HG02678 (cell line): Measurements from ENCODE around the gene ICAM3.
"Not testable (repeated sequence)": the region's sequence is repeated elsewhere in the genome, so short reads cannot be mapped to it uniquely, and the experiment has no call there.

Experiments used
- ATAC-seq: cut with Tn5 transposase; IDR thresholded peaks from one replicate; pipeline ENCODE4 v1.9.1; 2021; ENCODE audit warnings: mild to moderate bottlenecking, moderate library complexity; ENCODE audit not compliant: unreplicated experiment

ICAM3 gene

DNA sequence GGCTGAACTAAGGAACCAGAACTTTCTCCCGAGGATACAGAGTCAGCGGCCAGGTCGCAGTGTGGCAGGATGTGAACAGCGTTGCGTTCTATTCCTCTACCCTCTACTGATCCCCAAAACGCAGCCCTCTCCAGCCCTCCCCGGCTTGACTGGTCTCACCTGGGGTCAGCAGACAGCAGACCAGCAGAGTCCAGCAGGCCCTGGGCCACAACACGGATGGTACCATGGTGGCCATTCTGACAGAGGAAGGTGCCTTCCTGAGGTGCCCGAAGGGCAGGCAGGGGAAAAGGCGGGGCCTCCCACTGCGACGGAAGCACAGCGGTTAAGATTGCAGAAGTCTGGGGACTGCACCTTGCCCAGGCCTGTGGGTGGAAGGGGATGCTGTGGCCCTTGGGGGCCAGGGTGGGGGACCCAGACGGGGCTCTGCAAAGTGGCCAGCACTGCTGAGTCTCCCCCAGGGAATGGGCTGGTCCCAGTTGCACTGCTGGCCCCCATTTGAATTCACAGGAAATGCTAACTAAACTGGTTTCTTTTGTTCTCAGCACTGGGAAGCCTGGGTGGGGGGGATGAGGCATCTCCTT is at the start of gene ICAM3:
Gene ICAM3 (minus strand): TSS at position 245 of the 581 bp plus-strand sequence. CDS start 10 bp downstream, at position 235.
- peak; percentile 85 for ATAC-seq

DNA sequence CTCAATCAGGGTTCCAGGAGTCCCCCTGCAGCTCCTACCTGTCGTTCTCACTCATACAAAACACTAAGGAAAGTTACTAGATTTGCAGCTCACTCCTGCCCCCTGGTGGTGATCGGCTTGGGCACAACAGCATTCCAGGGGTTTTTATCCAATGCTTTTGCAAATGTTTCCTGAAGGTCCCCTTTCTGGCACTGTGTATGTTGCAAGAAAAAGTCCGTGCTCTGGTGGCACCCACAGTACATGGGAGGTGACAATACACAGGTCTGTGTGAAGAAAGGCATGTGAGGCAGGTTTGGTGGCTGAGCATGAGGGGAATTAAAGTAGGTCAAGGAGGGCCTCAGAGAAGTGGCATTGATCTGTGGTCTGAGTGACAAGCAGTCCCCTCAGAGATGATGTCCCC is 49.5 kb upstream of the ICAM3 start:
- no peak for ATAC-seq

DNA sequence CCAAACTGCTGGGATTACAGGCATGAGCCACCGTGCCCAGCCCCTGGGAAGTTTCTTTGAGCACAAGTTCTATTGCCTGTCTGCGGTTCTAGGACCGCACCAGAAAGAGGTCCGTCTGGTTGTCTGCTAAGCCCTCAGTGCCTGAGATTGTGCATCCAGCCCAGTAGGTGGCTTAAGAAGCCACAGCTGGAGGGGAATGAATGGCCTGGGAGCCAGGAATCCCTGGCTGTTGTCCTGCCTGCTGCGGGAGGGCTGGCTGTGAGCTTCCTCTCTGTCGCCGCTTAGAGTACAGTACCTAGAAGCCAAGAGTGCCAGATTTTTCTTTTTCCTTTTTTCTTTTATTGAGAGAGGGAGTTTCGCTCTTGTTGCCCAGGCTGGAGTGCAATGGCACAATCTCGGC is 45.2 kb upstream of the ICAM3 start:
- ATAC-seq, result no peak

- not testable (repeated sequence) for ATAC-seq
These were observed 43.7 kb upstream of the ICAM3 start for GRCh38 chr19:10383223-10383499.

- peak; percentile 94 for ATAC-seq
These were observed 41.1 kb upstream of the ICAM3 start, which contains the start of gene TYK2 for GRCh38 chr19:10380313-10381102. TYK2 (minus strand) TSS chr19:10380572; CDS start chr19:10378406, 2,166 bp downstream.

DNA sequence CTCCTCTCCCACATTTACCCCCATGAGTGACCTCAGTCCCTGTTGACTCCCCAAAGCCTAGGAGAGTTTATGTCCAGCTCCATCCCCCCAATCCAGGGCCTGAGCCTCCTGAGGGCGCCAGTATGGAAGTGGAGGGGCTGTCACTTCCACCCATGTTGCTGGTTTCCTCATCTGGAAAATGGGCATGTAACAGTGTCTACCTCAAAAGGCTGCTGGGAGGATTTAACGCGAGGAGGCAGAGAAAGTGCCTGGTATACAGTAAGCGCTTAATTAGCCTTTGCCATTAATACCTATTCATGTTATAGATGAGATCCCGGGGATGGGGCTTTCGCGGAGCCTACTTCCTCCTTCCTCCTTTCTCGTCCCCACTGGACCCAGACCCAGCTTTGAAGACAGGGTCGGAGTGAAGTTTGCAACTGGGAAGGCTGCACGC is 40.5 kb upstream of the ICAM3 start:
- no peak for ATAC-seq

- no peak for ATAC-seq
These were observed 38.7 kb upstream of the ICAM3 start for GRCh38 chr19:10378124-10378523.

- not testable (repeated sequence) for ATAC-seq
These were observed 37.8 kb upstream of the ICAM3 start for GRCh38 chr19:10377140-10377640.

DNA sequence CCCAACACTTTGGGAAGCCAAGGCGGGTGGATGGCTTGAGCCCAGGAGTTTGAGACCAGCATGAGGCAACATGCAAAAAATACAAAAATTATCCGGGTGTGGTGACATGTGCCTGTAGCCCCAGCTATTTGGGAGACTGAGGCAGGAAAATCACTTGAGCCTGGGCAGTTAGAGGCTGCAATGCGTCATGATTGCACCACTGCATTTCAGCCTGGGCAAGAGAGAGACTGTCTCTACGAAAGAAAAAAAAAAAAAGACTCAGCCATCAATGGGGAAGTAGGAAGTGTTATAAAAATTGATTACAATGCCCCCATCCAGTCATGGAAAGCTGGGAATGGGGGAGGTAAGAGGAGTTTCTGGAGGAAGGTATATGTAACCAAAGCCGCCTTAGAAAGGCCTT is 35.5 kb upstream of the ICAM3 start:
- no peak for ATAC-seq

GRCh38 chr19:10372690-10373089 is 33.3 kb upstream of the ICAM3 start:
- no peak for ATAC-seq

DNA sequence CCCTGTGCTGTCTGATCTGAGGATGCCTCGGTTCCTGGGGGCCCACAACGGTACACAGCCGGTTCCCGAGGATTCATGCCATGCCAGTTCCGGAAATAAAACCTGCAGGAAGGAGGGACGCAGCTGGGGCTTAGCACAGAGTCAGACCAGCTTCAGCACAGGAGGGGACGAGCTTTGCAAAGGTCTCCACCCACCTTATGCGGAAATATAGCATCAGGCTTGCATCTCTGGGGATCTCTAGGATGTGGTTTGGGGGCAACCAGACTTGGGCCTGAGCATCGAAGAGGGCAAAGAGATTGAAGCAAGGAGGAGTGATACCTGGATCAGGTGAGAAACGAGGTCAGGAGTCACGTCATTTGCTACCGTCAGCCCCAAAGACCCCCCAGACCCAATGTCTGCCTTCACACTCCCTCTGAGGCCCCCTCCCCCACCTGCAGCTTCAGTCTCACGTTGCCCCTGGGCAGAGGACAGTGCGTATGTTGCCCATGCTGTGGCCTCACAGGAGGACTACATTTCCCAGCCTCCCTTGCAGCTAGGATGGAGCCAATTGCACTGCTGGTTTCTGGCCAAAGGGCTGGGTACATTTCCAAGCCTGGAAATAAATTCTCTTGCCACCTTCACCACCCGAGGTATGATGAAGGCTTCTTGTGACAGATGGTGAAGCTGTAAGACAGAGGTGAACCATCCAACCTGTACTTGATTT is 28.8 kb upstream of the ICAM3 start:
- ATAC-seq, result no peak

DNA sequence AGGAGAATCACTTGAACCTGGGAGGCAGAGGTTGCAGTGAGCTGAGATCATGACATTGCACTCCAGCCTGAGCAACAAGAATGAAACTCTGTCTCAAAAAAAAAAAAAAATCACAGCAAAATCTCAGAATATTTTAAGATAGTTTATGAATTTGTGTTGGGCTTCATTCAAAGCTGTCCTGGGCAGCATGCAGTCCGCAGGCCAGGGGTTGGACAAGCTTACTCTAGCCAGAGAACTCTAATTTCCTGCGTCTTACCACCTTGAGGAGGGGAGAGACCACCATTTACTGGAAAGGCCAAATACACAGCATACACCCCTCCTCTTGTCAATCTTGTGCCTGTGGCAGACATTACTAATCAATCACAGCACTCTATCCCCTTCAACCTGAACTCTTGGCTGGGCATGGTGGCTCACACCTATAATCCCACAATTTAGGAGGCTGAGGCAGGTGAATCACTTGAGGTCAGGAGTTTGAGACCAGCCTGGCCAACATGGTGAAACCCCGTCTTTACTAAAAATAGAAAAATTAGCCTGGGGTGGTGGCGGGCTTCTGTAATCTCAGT is 27.6 kb upstream of the ICAM3 start:
- not testable (repeated sequence) for ATAC-seq

GRCh38 chr19:10365518-10365917 is 26.1 kb upstream of the ICAM3 start:
- no peak for ATAC-seq

GRCh38 chr19:10364644-10365043 is 25.2 kb upstream of the ICAM3 start:
- no peak for ATAC-seq

DNA sequence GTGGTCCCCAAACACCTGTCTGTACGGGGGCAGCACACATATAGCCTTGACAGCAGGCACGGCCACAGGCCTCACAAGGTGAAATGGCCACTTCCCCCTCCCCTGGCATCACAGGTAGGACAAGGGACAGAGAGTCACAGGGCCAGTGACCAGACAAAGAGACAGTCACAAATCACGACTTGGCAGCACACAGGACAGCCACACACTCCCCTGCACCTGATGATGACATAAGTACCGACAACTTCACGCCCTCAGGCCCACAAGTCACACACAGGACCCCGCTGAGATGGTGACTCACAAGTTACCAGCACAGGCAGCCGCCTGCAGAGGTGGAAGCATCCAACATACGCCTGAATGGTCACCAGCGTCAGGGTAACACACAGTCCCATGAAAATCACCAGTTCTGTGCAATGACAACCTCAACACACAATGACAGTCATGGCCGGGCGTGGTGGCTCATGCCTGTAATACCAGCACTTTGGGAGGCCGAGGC is 24.4 kb upstream of the ICAM3 start:
- no peak for ATAC-seq

DNA sequence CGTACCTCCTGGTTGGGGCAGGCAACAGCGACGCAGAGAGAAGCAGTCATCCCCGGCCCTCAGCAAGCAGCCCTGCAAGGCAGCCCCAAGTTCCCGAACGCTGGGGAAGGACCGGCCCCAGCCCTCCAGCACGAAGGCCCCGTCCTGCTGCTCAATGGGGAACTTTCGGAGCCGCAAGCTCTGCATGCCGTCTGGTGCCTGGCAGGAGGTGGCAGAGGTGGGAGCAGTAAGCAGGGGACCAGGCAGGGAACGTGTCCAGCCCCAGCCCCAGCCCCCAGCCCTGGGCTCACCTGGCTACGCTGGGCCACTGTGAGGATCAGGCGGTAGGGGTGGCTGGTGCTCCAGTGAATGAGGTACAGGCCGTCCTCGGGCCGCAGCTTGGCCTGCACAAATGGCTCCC is 22.8 kb upstream of the ICAM3 start:
- no peak for ATAC-seq

DNA sequence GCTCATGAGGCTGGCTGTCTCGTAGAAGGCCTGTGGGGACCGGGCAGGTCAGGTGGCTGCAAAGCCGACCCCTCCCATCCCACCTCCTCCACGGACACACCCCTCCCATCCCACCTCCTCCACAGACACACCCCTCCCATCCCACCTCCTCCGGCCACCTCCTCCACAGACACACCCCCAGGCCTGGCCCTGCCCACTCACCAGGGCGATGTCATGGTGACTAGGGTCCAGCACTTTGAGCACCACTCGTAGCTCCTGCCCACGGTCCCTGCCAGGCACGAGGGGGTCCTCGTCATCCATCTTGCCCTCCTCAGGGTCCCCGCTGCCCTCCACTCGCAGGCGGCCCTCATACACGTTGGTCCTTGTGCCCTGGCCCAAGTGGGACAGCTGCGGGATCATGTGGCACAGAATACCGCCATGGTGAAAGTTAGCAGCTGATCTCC is 22.2 kb upstream of the ICAM3 start:
- ATAC-seq, result no peak

GRCh38 chr19:10356431-10356830 is 17.0 kb upstream of the ICAM3 start:
- ATAC-seq, result no peak

GRCh38 chr19:10353793-10354391 is 14.5 kb upstream of the ICAM3 start:
- ATAC-seq, result no peak

GRCh38 chr19:10352764-10353671 is 13.6 kb upstream of the ICAM3 start:
- ATAC-seq, result no peak
